Measurements from ENCODE around the gene ADRA1B.

The ADRA1B gene

GRCh38 chr5:159928122-159928909, 12.0 kb downstream of the ADRA1B start:
- no peak for DNase-seq (ENCODE audit: low read depth in 2 of 2)

GRCh38 chr5:159929176-159929575, 12.9 kb downstream of the ADRA1B start:
- no peak for DNase-seq (ENCODE audit: low read depth in 2 of 2)

GRCh38 chr5:159933531-159934485, 17.5 kb downstream of the ADRA1B start:
- DNase-seq (ENCODE audit: low read depth in 2 of 2), result no peak

- DNase-seq (ENCODE audit: low read depth in 2 of 2), result no peak
These were observed 19.7 kb downstream of the ADRA1B start for GRCh38 chr5:159935946-159936345.

GRCh38 chr5:159936686-159937329, 20.5 kb downstream of the ADRA1B start:
- no peak for DNase-seq (ENCODE audit: low read depth in 2 of 2)

- no peak for DNase-seq (ENCODE audit: low read depth in 2 of 2)
These were observed 21.3 kb downstream of the ADRA1B start for GRCh38 chr5:159937580-159937979.

- DNase-seq (ENCODE audit: low read depth in 2 of 2), result no peak
These were observed 27.0 kb downstream of the ADRA1B start for GRCh38 chr5:159943326-159943725.

- no peak for DNase-seq (ENCODE audit: low read depth in 2 of 2)
These were observed 27.8 kb downstream of the ADRA1B start for GRCh38 chr5:159944056-159944600.

- no peak for DNase-seq (ENCODE audit: low read depth in 2 of 2)
These were observed 29.1 kb downstream of the ADRA1B start for GRCh38 chr5:159945359-159945758.

- peak; percentile 75 to 76 for DNase-seq (ENCODE audit: low read depth in 2 of 2)
These were observed 31.6 kb downstream of the ADRA1B start for GRCh38 chr5:159947708-159948358.

GRCh38 chr5:159951387-159951786, 35.1 kb downstream of the ADRA1B start:
- no peak for DNase-seq (ENCODE audit: low read depth in 2 of 2)

- no peak for DNase-seq (ENCODE audit: low read depth in 2 of 2)
These were observed 35.6 kb downstream of the ADRA1B start for GRCh38 chr5:159951834-159952233.

GRCh38 chr5:159953609-159954008, 37.3 kb downstream of the ADRA1B start:
- DNase-seq (ENCODE audit: low read depth in 2 of 2), result no peak

- DNase-seq (ENCODE audit: low read depth in 2 of 2), result no peak
These were observed 38.9 kb downstream of the ADRA1B start for GRCh38 chr5:159955056-159955624.

- DNase-seq (ENCODE audit: low read depth in 2 of 2), result no peak
These were observed 39.8 kb downstream of the ADRA1B start for GRCh38 chr5:159956074-159956473.

GRCh38 chr5:159961176-159962160, 45.2 kb downstream of the ADRA1B start:
- no peak for DNase-seq (ENCODE audit: low read depth in 2 of 2)

- no peak for DNase-seq (ENCODE audit: low read depth in 2 of 2)
These were observed 45.9 kb downstream of the ADRA1B start for GRCh38 chr5:159962214-159962613.

- no peak for DNase-seq (ENCODE audit: low read depth in 2 of 2)
These were observed 47.7 kb downstream of the ADRA1B start for GRCh38 chr5:159963935-159964334.

- DNase-seq (ENCODE audit: low read depth in 2 of 2), result no peak
These were observed 49.0 kb downstream of the ADRA1B start for GRCh38 chr5:159965031-159965837.
